Activated CD8-positive, alpha-beta T cell treated with anti-CD3 and anti-CD28 coated beads, Interleukin-2, amount 10 ng/mL, durations not matched to agents 7 days and 5 days (primary cell): ENCODE data around the gene ANKRD28. TPM values are rescaled to one million over a fixed set of nuclear protein-coding genes. Genes with fewer than 3 reads are reported as not detected.

ENCODE experiments used
- ATAC-seq: fragments of 150-1000 bp; cut with Tn5 transposase; one replicate; pipeline ENCODE4 v1.10.0; 2021; ENCODE audit warnings: moderate library complexity
- CTCF ChIA-PET: fragments of 350-600 bp; sonication (Branson Sonifier 250); formaldehyde crosslinking; loops from one replicate; lab custom pipeline; 2021; ENCODE audit warnings: antibody characterized with exemption; lab: Charles Lee
- POLR2A ChIA-PET: fragments of 350-600 bp; sonication (Branson Sonifier 250); formaldehyde crosslinking; loops from one replicate; lab custom pipeline; 2021; ENCODE audit warnings: antibody characterized with exemption; lab: Charles Lee
- DNase-seq: peaks from one replicate; pipeline ENCODE4 v3.0.0-alpha.2; 2020
- H3K27ac Mint-ChIP-seq: one replicate; pipeline ENCODE4 v1.8.0; 2021; ENCODE audit warnings: mild to moderate bottlenecking, mixed read lengths
- H3K27me3 Mint-ChIP-seq: one replicate; pipeline ENCODE4 v1.8.0; 2021; ENCODE audit warnings: low read depth, mixed read lengths
- H3K36me3 Mint-ChIP-seq: one replicate; pipeline ENCODE4 v1.8.0; 2021; ENCODE audit warnings: low read depth, mixed read lengths
- H3K4me1 Mint-ChIP-seq: one replicate; pipeline ENCODE4 v1.8.0; 2021; ENCODE audit warnings: low read depth, mixed read lengths
- H3K4me3 Mint-ChIP-seq: one replicate; pipeline ENCODE4 v1.8.0; 2021; ENCODE audit warnings: mild to moderate bottlenecking, mixed read lengths
- H3K9me3 Mint-ChIP-seq: one replicate; pipeline ENCODE4 v1.8.0; 2022; ENCODE audit warnings: mixed read lengths; ENCODE audit not compliant: insufficient read depth
- total RNA-seq, 2 experiments: library from RNA; stranded (reverse); gene quantifications; one replicate each; pipeline ENCODE4 v1.2.3, GENCODE V29; 2021

Gene ANKRD28
- total RNA-seq, 2 experiments from 2014 or later: 30.7 to 37.7 TPM

DNA sequence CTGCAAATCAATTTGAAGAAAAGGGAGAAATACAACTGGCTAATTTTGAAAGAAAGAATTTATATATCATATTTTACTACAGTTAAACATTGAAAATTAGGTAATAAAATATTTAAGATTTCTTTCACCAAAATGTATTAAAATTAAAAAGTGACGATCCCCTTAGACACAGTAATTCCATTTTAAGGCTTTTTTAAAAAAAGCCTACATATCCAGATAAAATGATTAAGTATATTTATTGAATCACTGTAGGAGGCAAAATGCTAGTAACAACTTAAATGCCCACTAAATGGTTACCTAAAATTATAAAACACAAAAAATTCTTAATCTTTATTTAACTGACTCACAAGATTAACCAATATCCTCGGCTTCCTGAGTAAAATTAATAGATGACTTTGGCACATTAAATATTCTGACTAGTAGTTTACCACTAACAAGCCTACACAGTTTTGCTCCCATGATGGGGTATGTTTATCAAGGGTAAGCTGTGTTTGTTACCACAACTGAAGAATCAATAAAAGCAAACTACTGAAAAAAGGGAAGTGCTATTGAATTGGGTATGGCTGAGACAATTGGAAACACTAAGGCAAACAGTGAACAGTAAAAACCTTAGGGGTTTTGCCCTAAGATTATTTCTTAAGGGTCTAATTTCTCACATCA lies 28.4 kb downstream of the ANKRD28 start:
- H3K27me3 Mint-ChIP-seq: no peaks in the 10 kb centered on the region
- H3K27ac Mint-ChIP-seq: no peak overlapping the region
- CTCF ChIA-PET: no interaction called here
- H3K4me1 Mint-ChIP-seq: peaks cover 9% of the 10 kb centered on the region
- POLR2A ChIA-PET: no interaction called here
- peaks cover 33% of the 10 kb centered on the region for H3K36me3 Mint-ChIP-seq
- no peak overlapping the region for H3K4me3 Mint-ChIP-seq
- DNase-seq: no peak
- ATAC-seq: no peak
- H3K9me3 Mint-ChIP-seq: no peaks in the 10 kb centered on the region

DNA sequence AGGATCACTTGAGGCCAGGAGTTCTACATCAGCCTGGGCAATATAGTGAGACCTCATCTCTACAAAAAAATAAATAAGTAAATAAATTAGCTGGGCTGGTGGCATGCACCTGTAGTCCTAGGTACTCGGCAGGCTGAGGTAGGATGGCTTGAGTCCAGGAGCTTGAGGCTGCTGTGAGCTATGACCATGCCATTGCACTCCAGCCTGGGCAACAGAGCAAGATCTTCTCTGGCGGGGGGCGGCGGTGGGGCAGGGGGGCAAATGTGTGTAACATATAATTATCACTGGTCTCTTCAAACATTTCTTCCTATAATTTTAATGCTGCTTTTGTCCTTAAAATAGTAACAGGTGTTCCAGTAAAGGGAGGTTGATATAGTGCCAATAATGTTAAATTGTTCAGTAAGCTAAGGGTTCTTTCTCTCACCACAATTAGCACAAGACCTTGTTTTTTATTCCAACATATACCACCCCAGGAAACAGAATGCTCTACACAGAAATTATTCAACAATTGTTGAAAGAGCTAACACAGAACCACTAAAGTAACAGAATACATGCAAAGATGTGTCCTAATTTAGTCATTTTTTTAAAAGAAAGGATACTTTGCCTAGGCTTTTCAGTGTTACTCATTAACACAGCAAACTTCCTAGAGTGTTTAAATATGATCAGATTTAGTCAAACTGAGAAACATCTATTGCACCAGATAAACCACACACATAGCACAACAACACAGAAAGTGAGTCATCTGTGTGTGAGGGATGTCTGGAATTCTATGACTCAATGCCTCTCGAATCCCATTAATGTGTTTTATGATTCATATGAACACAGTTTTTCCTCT lies 29.1 kb downstream of the ANKRD28 start:
- H3K9me3 Mint-ChIP-seq: no peaks in the 10 kb centered on the region
- ATAC-seq (peak; percentile 39), DNase-seq (no peak)

DNA sequence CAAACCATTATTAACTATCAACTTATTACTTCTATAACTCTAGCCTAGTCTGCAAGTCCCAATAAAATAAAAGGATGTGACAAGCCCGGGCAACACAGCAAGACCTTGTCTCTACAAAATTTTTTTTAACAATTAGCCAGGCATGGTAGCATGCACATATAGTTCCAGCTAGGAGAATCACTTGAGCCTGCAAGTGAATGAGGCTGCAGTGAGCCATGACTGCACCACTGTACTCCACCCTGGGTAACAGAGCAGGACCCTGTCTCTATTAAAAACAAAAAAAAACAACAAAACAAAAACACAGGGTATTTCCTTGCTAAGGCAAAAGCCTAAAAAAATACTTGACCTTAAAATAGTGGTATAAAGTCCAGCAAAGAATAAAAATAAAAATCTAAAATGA lies 31.4 kb downstream of the ANKRD28 start:
- Mint-ChIP-seq H3K36me3 (peaks cover 32% of the 10 kb centered on the region), H3K27me3 (no peaks in the 10 kb centered on the region), H3K4me1 (peaks cover 9% of the 10 kb centered on the region), H3K9me3 (no peaks in the 10 kb centered on the region), H3K4me3 (no peak overlapping the region), H3K27ac (no peak overlapping the region)
- ATAC-seq: no peak
- POLR2A ChIA-PET: no interaction called here
- DNase-seq: no peak
- CTCF ChIA-PET: no interaction called here

More for the DNA sequence above, 29.1 kb downstream of the ANKRD28 start:
- Mint-ChIP-seq H3K27ac (no peak overlapping the region), H3K4me3 (no peak overlapping the region), H3K36me3 (peaks cover 31% of the 10 kb centered on the region), H3K4me1 (peaks cover 9% of the 10 kb centered on the region), H3K27me3 (no peaks in the 10 kb centered on the region)
- POLR2A ChIA-PET: interaction anchor here (1.3 kb wide), 1 partner anchor 29 kb away, joined by 3 read pairs; the partner anchor contains the start of gene ANKRD28
- CTCF ChIA-PET: interaction anchor here (0.7 to 1.1 kb wide), 2 partner anchors 9 to 44 kb away, joined by 3 read pairs; no protein-coding TSS in a partner anchor

DNA sequence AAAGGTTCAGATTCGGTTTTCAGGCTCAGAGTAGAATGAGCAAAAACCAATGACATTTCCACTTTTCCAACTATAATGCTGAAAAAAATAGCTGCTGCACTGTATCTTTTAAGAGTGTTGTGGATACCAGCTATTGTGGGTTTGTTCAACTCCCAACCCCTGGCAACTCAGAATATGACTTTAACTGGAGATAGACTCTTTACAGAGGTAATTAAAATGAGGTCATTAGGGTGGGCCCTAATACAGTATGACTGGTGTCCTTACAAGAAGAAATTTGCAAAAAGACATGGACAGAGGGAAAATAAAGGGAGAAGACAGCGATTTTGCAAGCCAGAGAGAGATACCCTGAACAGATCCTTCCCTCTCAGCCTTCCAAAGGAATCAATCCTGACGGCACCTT lies 39.5 kb downstream of the ANKRD28 start:
- Mint-ChIP-seq H3K4me1 (peaks cover 6% of the 10 kb centered on the region), H3K27ac (no peak overlapping the region), H3K36me3 (peaks cover 27% of the 10 kb centered on the region), H3K4me3 (no peak overlapping the region), H3K27me3 (no peaks in the 10 kb centered on the region), H3K9me3 (no peaks in the 10 kb centered on the region)
- CTCF ChIA-PET: interaction anchor here (1.0 to 1.1 kb wide), 2 partner anchors 8 to 22 kb away, joined by 3 to 7 read pairs; no protein-coding TSS in a partner anchor
- no peak for DNase-seq
- POLR2A ChIA-PET: no interaction called here
- ATAC-seq: no peak

DNA sequence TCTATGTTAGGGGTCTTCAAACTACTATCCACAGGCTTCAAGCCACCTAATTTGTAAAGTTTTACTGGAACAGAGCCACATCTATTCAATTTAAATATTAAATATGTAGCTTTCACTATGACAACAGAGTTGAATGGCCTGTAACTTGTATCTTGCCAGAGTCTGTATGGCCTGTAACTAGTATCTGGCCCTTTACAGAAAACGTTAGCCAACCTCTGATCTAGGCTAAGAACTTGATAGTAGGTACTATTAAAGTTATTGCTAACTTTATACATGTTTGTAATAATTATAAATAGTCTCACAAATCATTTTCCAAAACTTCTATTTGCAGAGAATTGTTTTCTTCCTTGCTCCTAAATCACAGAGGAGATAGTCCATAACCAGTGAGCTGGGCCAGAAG lies 40.0 kb downstream of the ANKRD28 start:
- POLR2A ChIA-PET: no interaction called here
- Mint-ChIP-seq H3K27ac (no peak overlapping the region), H3K27me3 (no peaks in the 10 kb centered on the region), H3K4me1 (peaks cover 6% of the 10 kb centered on the region), H3K4me3 (no peak overlapping the region), H3K9me3 (no peaks in the 10 kb centered on the region), H3K36me3 (peaks cover 23% of the 10 kb centered on the region)
- ATAC-seq (no peak), DNase-seq (no peak)
- CTCF ChIA-PET: no interaction called here

DNA sequence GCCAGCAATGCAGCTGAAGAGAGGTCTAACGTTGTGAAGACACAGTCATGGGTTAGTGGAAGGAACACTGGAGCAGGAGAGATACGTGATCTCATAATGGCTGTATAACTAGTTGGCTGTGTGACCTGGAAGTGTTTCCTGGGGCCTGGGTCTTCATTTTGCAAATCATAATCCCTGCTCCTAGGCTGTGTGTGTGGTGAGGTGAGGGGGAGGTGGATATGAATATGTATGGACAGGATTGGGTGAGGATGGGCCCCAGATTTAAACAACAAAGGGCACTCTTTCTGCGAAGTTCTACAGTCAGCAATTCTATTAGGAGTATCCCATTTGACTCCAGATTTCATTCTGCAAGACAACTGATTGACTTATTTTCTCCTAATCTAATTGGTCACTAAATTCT lies 41.3 kb downstream of the ANKRD28 start:
- H3K4me3 Mint-ChIP-seq: no peak overlapping the region
- DNase-seq (no peak), ATAC-seq (no peak)
- peaks cover 6% of the 10 kb centered on the region for H3K4me1 Mint-ChIP-seq
- H3K36me3 Mint-ChIP-seq: peaks cover 22% of the 10 kb centered on the region
- no peak overlapping the region for H3K27ac Mint-ChIP-seq
- POLR2A ChIA-PET: no interaction called here
- CTCF ChIA-PET: no interaction called here
- no peaks in the 10 kb centered on the region for H3K27me3 Mint-ChIP-seq
- H3K9me3 Mint-ChIP-seq: no peaks in the 10 kb centered on the region

DNA sequence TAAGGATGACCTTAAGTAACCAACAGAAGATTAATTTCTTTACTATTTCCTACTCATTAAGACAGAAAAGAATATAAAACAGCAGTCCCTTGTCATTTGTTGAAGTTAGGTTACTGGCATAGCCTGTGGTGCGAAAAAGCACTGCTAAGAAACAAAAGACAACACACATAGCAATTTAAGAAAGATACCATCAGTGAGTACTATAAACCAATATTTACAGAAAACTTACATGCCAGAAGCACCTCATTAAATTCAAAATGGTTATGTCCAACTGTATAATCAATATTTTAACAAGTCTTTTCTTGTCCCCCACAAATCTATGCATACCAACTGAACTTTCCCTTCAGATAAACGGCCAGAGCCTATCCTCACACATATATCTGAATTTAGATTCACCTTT lies 42.0 kb downstream of the ANKRD28 start:
- Mint-ChIP-seq H3K4me3 (no peak overlapping the region), H3K27ac (no peak overlapping the region), H3K9me3 (no peaks in the 10 kb centered on the region), H3K36me3 (peaks cover 22% of the 10 kb centered on the region), H3K27me3 (no peaks in the 10 kb centered on the region), H3K4me1 (peaks cover 6% of the 10 kb centered on the region)
- ChIA-PET CTCF (no interaction called here), POLR2A (no interaction called here)
- ATAC-seq: no peak
- DNase-seq: no peak

DNA sequence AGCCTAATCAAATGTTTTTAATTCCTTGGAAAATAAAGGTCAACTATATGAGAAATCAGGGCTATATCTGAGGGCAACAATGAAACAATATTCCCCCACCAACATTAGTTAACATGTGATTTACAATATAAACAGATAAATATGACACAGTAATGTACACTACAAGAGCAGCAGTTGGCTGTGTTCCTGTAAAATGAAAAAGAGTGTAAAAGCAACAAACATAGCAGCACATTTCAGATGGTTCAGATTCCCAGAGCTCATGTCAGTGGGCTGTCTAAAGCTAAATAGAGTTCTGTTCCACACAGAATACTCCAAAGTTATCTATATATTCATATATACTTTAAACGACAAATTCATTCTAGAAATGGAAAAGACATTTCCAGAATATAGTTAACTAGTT lies 42.6 kb downstream of the ANKRD28 start:
- H3K9me3 Mint-ChIP-seq: no peaks in the 10 kb centered on the region
- ATAC-seq: no peak
- no peak for DNase-seq
- H3K27me3 Mint-ChIP-seq: no peaks in the 10 kb centered on the region
- no peak overlapping the region for H3K27ac Mint-ChIP-seq
- CTCF ChIA-PET: no interaction called here
- POLR2A ChIA-PET: no interaction called here
- H3K36me3 Mint-ChIP-seq: peaks cover 20% of the 10 kb centered on the region
- H3K4me3 Mint-ChIP-seq: no peak overlapping the region
- peaks cover 6% of the 10 kb centered on the region for H3K4me1 Mint-ChIP-seq

DNA sequence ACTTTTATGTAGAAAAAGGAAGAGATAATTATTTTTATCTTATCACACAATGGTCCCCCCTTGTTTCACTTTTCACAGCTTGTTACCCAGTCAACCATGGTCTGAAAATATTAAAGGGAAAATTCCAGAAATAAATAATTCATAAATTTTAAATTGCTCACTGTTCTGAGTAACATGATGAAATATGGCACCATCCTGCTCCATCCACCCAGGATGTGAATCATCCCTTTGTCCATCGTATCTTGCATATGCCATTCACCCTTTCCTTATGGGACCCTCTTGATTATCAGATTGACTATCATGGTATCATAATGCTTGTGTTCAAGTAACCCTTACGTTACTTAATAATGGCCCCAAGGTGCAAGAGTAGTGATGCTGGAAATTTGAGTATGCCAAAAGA lies 43.7 kb downstream of the ANKRD28 start:
- ChIA-PET CTCF (no interaction called here), POLR2A (no interaction called here)
- Mint-ChIP-seq H3K9me3 (peaks cover 9% of the 10 kb centered on the region), H3K4me3 (no peak overlapping the region), H3K27ac (no peak overlapping the region), H3K27me3 (no peaks in the 10 kb centered on the region), H3K4me1 (no peaks in the 10 kb centered on the region), H3K36me3 (peaks cover 21% of the 10 kb centered on the region)
- ATAC-seq (no peak), DNase-seq (no peak)

DNA sequence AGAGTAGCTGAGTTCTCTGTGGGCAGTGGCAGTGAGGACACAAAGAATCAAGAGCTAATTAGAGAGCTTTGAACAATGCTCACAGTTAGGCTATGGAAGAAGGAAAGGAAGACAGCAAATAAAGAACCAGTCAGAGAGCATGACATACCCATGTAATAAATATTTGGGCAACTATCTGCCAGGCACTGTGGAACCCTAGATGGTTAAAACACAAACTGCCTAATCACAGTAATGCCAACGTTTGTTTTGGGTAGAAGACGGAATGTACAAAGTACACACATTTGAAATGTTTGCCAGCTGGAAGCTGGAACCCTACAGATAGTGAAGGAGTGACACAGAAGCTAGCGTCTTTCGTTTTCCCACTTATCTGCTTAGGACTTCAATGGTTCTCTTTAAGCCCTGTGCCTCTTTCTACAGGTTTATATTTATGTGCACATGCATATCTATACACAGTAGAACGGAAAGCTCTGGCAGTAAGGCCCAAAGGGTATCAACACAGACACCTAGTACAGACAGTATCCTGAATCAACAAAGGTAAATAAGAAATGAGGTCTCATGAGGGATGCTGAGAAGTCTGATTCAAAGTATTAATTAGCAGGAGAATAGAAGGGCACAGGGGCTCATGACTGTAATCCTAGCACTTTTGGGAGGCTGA lies 44.6 kb downstream of the ANKRD28 start:
- DNase-seq: no peak
- H3K27me3 Mint-ChIP-seq: no peaks in the 10 kb centered on the region
- no peaks in the 10 kb centered on the region for H3K4me1 Mint-ChIP-seq
- H3K9me3 Mint-ChIP-seq: peaks cover 14% of the 10 kb centered on the region
- ChIA-PET POLR2A (interaction anchor here (0.8 kb wide), 1 partner anchor 29 kb away, joined by 4 read pairs; no protein-coding TSS in a partner anchor), CTCF (no interaction called here)
- H3K4me3 Mint-ChIP-seq: no peak overlapping the region
- ATAC-seq: no peak
- H3K27ac Mint-ChIP-seq: no peak overlapping the region
- peaks cover 27% of the 10 kb centered on the region for H3K36me3 Mint-ChIP-seq

DNA sequence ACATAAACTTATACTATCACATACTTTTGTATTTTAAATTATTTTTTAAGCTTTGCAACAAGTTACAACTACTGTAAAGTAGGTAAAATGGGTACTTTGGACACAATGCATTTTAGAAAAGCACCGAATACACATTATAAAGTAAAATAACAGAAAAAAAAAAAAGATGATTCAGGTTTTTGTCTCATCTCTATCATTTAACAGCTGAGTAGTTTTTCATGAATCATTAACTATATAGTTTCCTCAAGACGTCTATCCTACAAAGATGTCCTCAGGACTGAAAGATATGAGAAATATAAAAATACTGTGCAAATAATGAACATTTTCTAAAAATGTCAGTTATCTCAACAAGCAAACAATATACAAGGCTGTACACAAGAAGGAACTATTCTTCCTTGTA lies 46.9 kb downstream of the ANKRD28 start:
- peaks cover 42% of the 10 kb centered on the region for H3K36me3 Mint-ChIP-seq
- CTCF ChIA-PET: interaction anchor here (0.9 to 1.1 kb wide), 2 partner anchors 8 to 14 kb away, joined by 3 to 7 read pairs; no protein-coding TSS in a partner anchor
- no peak for DNase-seq
- H3K9me3 Mint-ChIP-seq: peaks cover 16% of the 10 kb centered on the region
- peaks cover 22% of the 10 kb centered on the region for H3K4me1 Mint-ChIP-seq
- POLR2A ChIA-PET: no interaction called here
- ATAC-seq: no peak
- H3K27me3 Mint-ChIP-seq: no peaks in the 10 kb centered on the region
- H3K4me3 Mint-ChIP-seq: no peak overlapping the region
- H3K27ac Mint-ChIP-seq: no peak overlapping the region
